ENCODE measurements around the gene GAB2.

DNA sequence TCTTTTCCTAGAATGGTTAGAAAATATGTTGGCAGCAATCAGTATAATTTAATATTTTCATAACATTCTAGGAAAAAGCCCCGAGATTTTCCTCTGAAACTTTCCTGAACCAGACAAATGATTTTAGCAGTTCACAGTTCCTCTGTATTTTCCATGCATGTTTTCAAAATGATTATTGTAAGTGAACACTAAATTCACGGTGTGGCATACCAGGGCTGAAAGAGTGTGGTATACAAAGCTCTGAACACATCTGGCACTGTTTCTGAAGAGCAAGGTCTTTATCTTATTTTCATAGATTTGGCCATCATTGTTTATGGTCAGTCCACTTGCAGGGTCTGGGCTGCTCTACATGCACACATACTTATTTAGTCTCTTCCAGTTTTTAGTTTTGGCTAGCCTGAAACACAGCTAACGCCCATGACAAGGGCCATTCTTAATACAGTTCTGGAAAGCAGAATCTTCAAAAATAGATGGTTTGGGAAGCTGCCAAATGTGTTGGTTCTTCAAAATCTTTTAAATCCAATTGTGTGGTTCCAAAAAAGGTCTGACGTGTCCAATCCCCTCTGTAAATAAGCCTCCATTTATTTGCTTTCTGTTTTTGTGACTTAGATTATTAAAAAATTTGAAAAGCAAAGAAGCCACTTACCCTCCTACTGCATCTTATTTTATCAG lies 7.9 kb upstream of the GAB2 start:
- TF ChIP-seq CTCF (IDR thresholded peaks at IDR 0.05 in 2 of 3, conservative IDR thresholded peaks at IDR 0.05 in 1 of 3; ENCODE audit: control insufficient read depth in 2 of 3, extremely low read depth in 1 of 3, insufficient read depth in 1 of 3, low read depth in 3 of 3, low read length in 3 of 3) (no peak), ZNF24 (IDR thresholded peaks at IDR 0.05) (no peak), ELK1 (IDR thresholded peaks at IDR 0.05; ENCODE audit: low read depth, low read length) (no peak), STAT3 (IDR thresholded peaks at IDR 0.05; ENCODE audit: low read depth, low read length) (no peak)
- TF ChIP-seq, protein P1, sequence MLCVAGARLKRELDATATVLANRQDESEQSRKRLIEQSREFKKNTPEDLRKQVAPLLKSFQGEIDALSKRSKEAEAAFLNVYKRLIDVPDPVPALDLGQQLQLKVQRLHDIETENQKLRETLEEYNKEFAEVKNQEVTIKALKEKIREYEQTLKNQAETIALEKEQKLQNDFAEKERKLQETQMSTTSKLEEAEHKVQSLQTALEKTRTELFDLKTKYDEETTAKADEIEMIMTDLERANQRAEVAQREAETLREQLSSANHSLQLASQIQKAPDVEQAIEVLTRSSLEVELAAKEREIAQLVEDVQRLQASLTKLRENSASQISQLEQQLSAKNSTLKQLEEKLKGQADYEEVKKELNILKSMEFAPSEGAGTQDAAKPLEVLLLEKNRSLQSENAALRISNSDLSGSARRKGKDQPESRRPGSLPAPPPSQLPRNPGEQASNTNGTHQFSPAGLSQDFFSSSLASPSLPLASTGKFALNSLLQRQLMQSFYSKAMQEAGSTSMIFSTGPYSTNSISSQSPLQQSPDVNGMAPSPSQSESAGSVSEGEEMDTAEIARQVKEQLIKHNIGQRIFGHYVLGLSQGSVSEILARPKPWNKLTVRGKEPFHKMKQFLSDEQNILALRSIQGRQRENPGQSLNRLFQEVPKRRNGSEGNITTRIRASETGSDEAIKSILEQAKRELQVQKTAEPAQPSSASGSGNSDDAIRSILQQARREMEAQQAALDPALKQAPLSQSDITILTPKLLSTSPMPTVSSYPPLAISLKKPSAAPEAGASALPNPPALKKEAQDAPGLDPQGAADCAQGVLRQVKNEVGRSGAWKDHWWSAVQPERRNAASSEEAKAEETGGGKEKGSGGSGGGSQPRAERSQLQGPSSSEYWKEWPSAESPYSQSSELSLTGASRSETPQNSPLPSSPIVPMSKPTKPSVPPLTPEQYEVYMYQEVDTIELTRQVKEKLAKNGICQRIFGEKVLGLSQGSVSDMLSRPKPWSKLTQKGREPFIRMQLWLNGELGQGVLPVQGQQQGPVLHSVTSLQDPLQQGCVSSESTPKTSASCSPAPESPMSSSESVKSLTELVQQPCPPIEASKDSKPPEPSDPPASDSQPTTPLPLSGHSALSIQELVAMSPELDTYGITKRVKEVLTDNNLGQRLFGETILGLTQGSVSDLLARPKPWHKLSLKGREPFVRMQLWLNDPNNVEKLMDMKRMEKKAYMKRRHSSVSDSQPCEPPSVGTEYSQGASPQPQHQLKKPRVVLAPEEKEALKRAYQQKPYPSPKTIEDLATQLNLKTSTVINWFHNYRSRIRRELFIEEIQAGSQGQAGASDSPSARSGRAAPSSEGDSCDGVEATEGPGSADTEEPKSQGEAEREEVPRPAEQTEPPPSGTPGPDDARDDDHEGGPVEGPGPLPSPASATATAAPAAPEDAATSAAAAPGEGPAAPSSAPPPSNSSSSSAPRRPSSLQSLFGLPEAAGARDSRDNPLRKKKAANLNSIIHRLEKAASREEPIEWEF (IDR thresholded peaks at IDR 0.05; ENCODE audit: insufficient replicate concordance, low read depth, low read length) = no peak
